Testis (tissue), 2 donors: ENCODE measurements around the gene DLG3.

Experiments
- CTCF ChIP-seq, 3 experiments: fragments of 450-650 bp in 2 of 3; fragments of 200-600 bp in 1 of 3; sonication (generic) in 1 of 3; IDR thresholded peaks; one replicate each; pipeline ENCODE4 v1.5.1; 2016 to 2019; ENCODE audit warnings: antibody characterized with exemption in 3 of 3, mild to moderate bottlenecking in 2 of 3, moderate library complexity in 1 of 3
- POLR2A ChIP-seq: fragments of 450-650 bp; IDR thresholded peaks from one replicate; pipeline ENCODE4 v1.6.1; 2017; ENCODE audit warnings: antibody characterized with exemption, mild to moderate bottlenecking, moderate library complexity

- TF ChIP-seq CTCF (IDR thresholded peaks at IDR 0.05) (no peak), POLR2A (no peak)
Measured at GRCh38 chrX:70464051-70464450, 19.4 kb downstream of the DLG3 start.
